ENCODE results near the gene CCDC43. TPM values are rescaled to one million over a fixed set of nuclear protein-coding genes. Genes with fewer than 3 reads are reported as not detected.

CCDC43 gene
- total RNA-seq, 1 experiment from 2014 or later = 32.8 TPM

GRCh38 chr17:44653954-44654353 lies 35.6 kb downstream of the CCDC43 start:
- intact Hi-C loops (cut with micrococcal nuclease) = no loop called here
- Mint-ChIP-seq H3K4me1 (ENCODE audit: insufficient read depth, unreplicated experiment) (no peaks in the 10 kb centered on the region), H3K9me3 (ENCODE audit: unreplicated experiment) (no peaks in the 10 kb centered on the region), H3K27me3 (ENCODE audit: insufficient read depth, unreplicated experiment) (no peaks in the 10 kb centered on the region), H3K27ac (ENCODE audit: low read depth, unreplicated experiment) (no peak overlapping the region), H3K36me3 (ENCODE audit: insufficient read depth, unreplicated experiment) (no peaks in the 10 kb centered on the region), H3K4me3 (ENCODE audit: unreplicated experiment) (no peak overlapping the region)
- no peak for DNase-seq (ENCODE audit: unreplicated experiment)
- ChIA-PET POLR2A (interaction anchor here (0.5 kb wide), 1 partner anchor 17 kb away, joined by 4 read pairs; no protein-coding TSS in a partner anchor), CTCF (no interaction called here)
- no TSS peak for BruUV-seq (replicated peaks)
- TF ChIP-seq, protein P1, sequence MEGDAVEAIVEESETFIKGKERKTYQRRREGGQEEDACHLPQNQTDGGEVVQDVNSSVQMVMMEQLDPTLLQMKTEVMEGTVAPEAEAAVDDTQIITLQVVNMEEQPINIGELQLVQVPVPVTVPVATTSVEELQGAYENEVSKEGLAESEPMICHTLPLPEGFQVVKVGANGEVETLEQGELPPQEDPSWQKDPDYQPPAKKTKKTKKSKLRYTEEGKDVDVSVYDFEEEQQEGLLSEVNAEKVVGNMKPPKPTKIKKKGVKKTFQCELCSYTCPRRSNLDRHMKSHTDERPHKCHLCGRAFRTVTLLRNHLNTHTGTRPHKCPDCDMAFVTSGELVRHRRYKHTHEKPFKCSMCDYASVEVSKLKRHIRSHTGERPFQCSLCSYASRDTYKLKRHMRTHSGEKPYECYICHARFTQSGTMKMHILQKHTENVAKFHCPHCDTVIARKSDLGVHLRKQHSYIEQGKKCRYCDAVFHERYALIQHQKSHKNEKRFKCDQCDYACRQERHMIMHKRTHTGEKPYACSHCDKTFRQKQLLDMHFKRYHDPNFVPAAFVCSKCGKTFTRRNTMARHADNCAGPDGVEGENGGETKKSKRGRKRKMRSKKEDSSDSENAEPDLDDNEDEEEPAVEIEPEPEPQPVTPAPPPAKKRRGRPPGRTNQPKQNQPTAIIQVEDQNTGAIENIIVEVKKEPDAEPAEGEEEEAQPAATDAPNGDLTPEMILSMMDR (IDR thresholded peaks at IDR 0.05; ENCODE audit: unreplicated experiment) = no peak

DNA sequence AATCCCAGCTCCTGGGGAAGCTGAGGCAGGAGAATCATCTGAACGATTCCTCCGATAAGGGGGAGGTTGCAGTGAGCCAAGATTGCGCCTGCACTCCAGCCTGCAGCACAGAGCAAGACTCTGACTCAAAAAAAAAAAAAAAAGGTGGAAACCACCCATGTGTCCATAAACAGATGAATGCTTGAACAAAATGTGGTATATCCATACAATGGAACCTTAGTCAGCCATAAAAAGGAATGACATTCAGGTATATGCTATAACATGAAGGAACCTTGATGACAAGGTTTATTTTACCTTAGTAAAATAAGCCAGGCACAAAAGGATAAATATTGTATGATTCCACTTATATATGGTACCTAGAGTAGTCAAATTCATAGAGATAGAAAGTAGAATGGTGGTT lies 36.2 kb downstream of the CCDC43 start:
- Mint-ChIP-seq H3K27ac (ENCODE audit: low read depth, unreplicated experiment) (no peak overlapping the region), H3K36me3 (ENCODE audit: insufficient read depth, unreplicated experiment) (no peaks in the 10 kb centered on the region), H3K9me3 (ENCODE audit: unreplicated experiment) (no peaks in the 10 kb centered on the region), H3K27me3 (ENCODE audit: insufficient read depth, unreplicated experiment) (no peaks in the 10 kb centered on the region), H3K4me3 (ENCODE audit: unreplicated experiment) (no peak overlapping the region), H3K4me1 (ENCODE audit: insufficient read depth, unreplicated experiment) (no peaks in the 10 kb centered on the region)
- intact Hi-C loops (cut with micrococcal nuclease) = no loop called here
- POLR2A ChIA-PET = interaction anchor here (0.5 kb wide), 1 partner anchor 16 kb away, joined by 4 read pairs; no protein-coding TSS in a partner anchor
- DNase-seq (ENCODE audit: unreplicated experiment) = no peak
- CTCF ChIA-PET = no interaction called here
- TF ChIP-seq, protein P1 (IDR thresholded peaks at IDR 0.05; ENCODE audit: unreplicated experiment) = no peak
- no TSS peak for BruUV-seq (replicated peaks)

GRCh38 chr17:44652727-44653126 lies 36.8 kb downstream of the CCDC43 start:
- no TSS peak for BruUV-seq (replicated peaks)
- intact Hi-C loops (cut with micrococcal nuclease) = no loop called here
- ChIA-PET POLR2A (no interaction called here), CTCF (no interaction called here)
- no peaks in the 10 kb centered on the region for H3K9me3 Mint-ChIP-seq (ENCODE audit: unreplicated experiment)
- H3K4me1 Mint-ChIP-seq (ENCODE audit: insufficient read depth, unreplicated experiment) = no peaks in the 10 kb centered on the region
- no peaks in the 10 kb centered on the region for H3K36me3 Mint-ChIP-seq (ENCODE audit: insufficient read depth, unreplicated experiment)
- TF ChIP-seq, protein P1 (IDR thresholded peaks at IDR 0.05; ENCODE audit: unreplicated experiment) = no peak
- H3K27me3 Mint-ChIP-seq (ENCODE audit: insufficient read depth, unreplicated experiment) = no peaks in the 10 kb centered on the region
- no peak overlapping the region for H3K4me3 Mint-ChIP-seq (ENCODE audit: unreplicated experiment)
- no peak overlapping the region for H3K27ac Mint-ChIP-seq (ENCODE audit: low read depth, unreplicated experiment)
- no peak for DNase-seq (ENCODE audit: unreplicated experiment)

- TF ChIP-seq, protein P1 (IDR thresholded peaks at IDR 0.05; ENCODE audit: unreplicated experiment) = no peak
- ChIA-PET CTCF (no interaction called here), POLR2A (no interaction called here)
- no peak for DNase-seq (ENCODE audit: unreplicated experiment)
- intact Hi-C loops (cut with micrococcal nuclease) = no loop called here
- Mint-ChIP-seq H3K4me3 (ENCODE audit: unreplicated experiment) (no peak overlapping the region), H3K27ac (ENCODE audit: low read depth, unreplicated experiment) (no peak overlapping the region), H3K36me3 (ENCODE audit: insufficient read depth, unreplicated experiment) (no peaks in the 10 kb centered on the region), H3K9me3 (ENCODE audit: unreplicated experiment) (no peaks in the 10 kb centered on the region), H3K27me3 (ENCODE audit: insufficient read depth, unreplicated experiment) (no peaks in the 10 kb centered on the region), H3K4me1 (ENCODE audit: insufficient read depth, unreplicated experiment) (no peaks in the 10 kb centered on the region)
- BruUV-seq (replicated peaks) = no TSS peak
Measured at GRCh38 chr17:44651228-44651627, 38.3 kb downstream of the CCDC43 start.
